GM18873 (cell line): ENCODE measurements around the gene SBK3.
"Not testable (repeated sequence)": the region's sequence is repeated elsewhere in the genome, so short reads cannot be mapped to it uniquely, and the experiment has no call there.

Experiments used
- ATAC-seq: cut with Tn5 transposase; IDR thresholded peaks from one replicate; pipeline ENCODE4 v1.9.1; 2021; ENCODE audit warnings: mild to moderate bottlenecking, moderate library complexity, moderate number of reproducible peaks; ENCODE audit not compliant: unreplicated experiment, low FRiP score

SBK3 gene

DNA sequence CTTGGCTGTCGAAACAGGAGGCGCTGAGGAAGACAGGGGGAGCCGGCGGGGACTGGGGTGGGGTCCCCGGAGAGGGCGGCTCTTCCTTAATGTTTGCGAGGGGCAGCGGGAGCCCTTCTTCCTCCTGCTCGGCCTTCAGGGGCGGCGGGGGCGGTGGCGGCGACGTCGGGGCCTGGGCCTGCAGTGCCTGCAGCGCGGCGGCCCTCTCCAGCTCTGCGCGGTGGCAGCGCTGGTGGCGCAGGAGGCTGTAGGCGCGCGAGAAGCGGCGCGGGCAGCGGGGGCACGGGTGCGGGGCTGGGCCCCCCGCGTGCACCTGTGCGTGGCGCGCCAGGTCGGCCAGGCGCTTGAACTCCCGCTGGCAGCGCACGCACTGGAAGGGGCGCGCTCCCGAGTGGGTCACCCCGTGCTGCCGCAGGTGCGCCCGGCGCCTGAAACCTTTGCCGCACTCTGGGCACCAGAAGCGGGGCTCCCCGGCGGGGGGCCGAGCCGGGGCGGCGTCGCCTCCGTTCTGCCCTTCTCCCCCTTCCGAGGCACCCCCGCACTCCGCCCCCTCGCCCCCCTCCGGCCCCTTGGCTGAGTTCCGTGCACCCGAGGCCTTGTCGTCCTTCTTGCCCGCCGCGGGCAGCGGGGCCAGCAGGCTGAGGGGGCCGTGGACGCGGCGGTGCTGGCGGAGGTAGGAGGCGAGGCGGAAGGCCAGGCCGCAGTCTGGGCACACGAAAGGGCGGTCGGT lies 32.9 kb upstream of the SBK3 start:
- no peak for ATAC-seq

DNA sequence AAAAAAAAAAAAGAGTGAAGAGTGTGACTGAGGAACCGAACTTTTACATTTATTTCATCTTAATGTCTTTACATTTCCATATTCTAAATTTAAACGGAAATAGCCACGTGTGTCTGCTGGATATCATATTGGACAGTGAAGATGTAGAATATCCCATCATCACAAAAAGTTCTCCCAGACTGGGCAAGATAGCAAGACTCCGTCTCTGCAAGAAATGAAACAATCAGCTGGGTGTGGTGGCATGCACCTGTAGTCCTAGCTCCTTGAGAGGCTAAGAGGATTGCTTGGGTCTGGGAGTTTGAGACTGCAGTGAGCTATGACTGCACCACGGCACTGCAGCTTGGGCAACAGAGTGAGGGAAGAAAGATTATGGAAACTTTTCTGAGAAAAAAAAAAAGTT lies 31.4 kb upstream of the SBK3 start:
- ATAC-seq, result no peak

- not testable (repeated sequence) for ATAC-seq
Observed at GRCh38 chr19:55573929-55574328, 28.6 kb upstream of the SBK3 start.

DNA sequence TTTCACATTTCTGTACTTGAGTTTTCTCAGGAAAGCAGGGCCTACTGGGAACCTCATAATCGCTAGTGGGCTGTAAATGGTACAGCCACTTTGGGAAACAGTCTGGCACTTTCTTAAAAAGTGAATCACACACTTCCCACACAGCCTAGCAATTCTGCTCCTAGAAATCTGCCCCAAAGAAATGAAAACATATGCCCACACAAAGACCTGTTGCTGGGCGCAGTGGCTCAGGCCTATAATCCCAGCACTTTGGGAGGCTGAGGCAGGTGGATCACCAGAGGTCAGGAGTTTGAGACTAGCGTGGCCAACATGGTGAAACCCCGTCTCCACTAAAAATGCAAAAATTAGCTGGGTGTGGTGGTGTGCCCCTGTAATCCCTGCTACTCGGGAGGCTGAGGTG lies 24.1 kb upstream of the SBK3 start:
- not testable (repeated sequence) for ATAC-seq

DNA sequence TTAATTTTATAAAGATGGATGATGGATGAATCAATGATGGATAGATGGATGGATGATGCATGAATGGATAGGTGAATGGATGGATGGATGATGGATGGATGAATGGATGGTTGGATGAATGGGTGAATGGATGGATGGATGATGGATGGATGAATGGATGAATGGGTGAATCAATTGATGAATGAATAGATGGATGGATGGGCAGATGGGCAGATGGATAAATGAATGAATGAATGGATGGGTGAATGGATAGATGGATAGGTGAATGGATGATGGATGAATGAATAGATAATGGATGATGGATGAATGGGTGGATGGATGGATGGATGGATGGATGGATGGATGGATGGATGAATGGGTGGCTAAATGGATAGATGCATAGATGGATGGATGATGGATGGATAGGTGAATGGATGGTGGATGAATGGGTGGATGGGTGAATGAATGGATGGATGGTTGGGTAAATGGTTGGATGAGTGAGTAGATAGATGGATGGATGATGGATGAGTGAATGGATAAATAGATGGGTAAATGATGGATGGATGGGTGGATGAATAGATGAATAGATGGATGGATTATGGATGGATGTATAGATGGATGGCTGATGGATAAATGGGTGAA lies 22.5 kb upstream of the SBK3 start:
- ATAC-seq, result no peak

DNA sequence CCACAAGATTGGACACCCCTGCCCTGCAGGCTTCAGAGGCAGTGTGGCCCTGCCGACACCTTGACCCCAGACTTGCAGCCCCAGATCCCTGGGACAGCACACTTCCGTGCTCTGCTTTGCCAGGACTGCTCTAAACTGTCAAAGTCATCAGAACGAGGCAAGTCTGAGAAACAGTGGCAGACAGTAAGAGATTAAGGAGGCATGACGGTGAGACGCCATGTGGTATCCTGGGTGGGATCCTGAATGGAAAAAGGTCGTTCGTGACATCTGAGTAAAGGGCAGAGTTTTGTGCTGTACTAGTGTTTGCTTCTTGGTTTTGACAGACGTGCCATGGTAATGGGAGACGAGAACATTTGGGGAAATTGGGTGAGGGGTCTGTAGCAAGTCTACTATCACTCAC lies 21.5 kb upstream of the SBK3 start:
- ATAC-seq, result no peak

GRCh38 chr19:55563261-55563690 lies 17.9 kb upstream of the SBK3 start:
- ATAC-seq, result no peak

DNA sequence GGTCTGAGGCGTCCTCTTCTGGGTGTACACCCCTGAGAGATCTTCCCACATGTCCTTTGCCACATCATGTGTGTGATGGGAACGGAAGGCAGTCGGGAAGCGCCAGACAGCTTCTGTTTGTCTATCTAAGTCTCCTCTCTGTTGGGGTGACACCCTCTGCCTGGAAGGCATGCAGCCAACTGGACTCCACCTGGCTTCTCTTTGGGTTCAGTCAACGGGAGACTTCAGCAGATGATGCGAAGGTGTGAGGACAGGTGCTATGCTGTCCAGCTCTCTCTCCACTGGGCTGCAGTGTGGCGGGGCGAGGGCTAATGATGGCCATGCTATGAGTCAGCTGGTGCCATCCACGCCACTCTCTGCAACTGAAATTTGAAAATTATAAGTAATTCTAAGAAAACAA lies 14.3 kb upstream of the SBK3 start:
- ATAC-seq, result no peak

- ATAC-seq, result no peak
Observed at GRCh38 chr19:55554741-55555152, 9.4 kb upstream of the SBK3 start.

GRCh38 chr19:55554302-55554701 lies 9.0 kb upstream of the SBK3 start:
- no peak for ATAC-seq

DNA sequence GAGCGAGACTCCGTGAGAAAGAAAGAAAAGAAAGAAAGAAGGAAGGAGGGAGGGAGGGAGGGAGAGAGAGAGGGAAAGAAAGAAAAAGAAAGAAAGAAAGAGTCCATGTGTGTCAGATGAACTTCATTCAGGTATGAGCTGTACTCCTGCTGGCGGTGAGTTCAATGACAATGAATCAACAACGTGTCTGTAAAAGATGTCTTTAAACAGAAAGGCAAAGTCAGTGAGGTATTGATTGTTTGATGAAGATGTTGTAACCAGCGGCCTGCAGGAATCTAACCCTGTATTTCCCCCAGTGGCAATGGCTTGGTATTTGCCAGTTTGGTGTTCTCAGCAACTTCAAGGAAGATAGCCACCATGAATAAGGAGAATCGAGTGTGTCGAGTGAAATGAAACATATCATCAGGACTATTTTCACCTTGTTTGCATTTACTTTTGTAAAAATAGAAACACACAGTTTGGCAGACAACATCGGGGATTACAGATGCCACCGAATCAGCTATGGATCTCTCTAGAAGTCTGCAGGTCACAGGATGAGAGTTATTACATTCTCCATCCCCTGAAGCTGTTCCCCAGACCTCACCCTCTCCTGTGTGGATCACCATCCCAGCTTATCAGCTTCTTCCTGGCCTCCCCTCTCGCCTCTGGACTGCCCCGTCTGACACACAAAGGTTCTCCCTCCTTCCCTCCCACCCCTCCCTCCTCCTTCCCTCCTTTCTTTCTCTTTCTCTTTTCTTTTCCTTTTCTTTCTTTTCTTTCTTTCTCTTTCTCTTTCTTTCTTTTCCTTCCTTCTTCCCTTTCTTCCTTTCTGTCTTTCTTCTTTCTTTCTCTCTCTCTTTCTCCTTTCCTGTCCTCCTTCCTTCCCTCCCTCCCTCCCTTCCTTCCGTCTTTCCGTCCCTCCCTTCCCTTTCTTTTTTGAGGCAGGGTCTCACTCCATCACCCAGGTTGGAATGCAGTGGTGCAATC lies 8.2 kb upstream of the SBK3 start:
- no peak for ATAC-seq

GRCh38 chr19:55552620-55553019 lies 7.3 kb upstream of the SBK3 start:
- ATAC-seq, result no peak

DNA sequence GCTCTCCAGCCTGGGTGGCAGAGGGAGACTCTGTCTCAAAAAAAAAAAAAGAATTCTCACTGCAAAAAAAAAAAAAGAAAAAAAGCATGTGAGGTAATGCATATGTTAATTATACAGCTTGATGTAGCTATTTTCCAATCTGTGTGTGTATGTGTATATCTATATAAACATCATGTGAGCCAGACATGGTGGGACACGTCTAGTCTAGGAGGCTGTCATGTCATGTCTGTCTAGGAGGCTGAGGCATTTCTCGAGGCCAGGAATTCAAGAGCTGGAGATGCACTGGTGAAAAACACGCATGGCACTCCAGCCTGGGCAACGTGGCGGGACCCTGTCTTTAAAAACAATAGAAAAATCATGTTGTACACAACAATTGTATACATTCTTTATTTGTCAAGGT lies 6.9 kb upstream of the SBK3 start:
- ATAC-seq, result no peak

- ATAC-seq, result no peak
Observed at GRCh38 chr19:55550321-55550650, 4.9 kb upstream of the SBK3 start.

DNA sequence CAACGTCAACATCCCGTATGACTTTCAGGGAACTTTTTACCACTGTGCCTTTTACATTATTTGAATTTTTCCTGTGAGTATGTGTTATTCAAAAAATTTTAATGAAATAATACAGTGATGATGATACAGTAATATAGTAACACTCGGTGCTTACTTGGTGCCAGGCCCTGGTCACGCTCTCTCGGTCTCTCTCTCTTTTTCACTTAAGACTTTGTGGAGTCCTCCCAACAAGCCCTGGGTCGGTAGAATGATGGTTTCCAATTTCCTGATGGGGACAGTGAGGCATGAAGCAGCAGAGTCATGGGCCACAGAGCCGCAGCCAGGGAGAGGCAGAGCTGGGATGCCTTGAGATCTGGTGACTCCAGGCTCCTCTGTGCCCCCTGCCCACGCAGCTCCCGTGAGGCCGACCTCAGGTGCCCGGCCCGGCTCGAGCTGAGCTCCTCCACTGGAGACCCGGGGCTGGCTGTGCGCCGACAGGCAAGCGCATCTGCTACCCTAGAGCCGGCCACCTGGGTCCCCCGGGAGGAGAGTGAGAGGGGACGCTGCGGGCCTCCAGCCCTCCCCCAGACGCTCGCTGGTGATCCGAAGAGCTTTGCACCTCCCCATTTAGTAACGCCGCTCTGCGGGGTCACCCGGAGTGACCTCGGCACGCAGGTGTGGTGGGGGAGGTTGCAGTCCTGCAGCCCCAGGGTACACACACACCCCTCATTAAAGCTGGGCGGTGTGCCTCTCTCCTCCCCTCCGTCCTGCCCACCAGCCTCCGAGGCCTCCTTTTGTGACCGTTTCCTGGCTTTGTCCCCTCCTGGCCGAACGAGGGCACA lies 4.4 kb upstream of the SBK3 start:
- no peak for ATAC-seq

- no peak for ATAC-seq
Observed at GRCh38 chr19:55546822-55547614, 1.7 kb upstream of the SBK3 start.

DNA sequence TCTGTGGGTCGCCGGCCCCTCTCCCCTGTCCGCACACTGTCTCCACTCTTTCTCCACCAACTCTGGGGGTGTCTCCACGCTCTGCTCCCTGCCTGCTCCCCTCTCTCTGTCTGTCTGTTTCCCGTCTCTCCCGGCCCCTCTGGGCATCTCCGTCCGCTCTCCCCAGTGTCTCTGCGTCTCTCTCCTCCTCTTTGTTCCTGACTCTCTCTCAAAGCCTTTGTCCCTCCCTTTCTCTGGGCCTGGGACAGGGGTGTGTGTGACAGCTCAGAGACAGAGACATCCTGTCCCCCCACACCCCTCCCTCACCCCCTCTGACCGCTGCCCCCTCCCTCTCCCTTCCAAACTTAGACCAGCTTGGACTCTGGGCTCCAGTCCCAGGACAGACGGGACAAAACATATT lies 668 bp upstream of the SBK3 start:
- no peak for ATAC-seq

- ATAC-seq, result no peak
Observed at GRCh38 chr19:55544776-55545439, 435 bp downstream of the SBK3 start.

- no peak for ATAC-seq
Observed at GRCh38 chr19:55544014-55544413, 1.3 kb downstream of the SBK3 start.
